Vagina (tissue), 2 donors: ENCODE results near the gene TMEM30B.

Experiments used
- POLR2AphosphoS5 ChIP-seq, 2 donors: sonication (generic); formaldehyde crosslinking; IDR thresholded peaks; one replicate each; pipeline ENCODE4 v1.9.0; 2017; ENCODE audit warnings: antibody characterized with exemption in 2 of 2, mild to moderate bottlenecking in 2 of 2, low read depth in 1 of 2; ENCODE audit not compliant: insufficient read depth in 1 of 2
- TF ChIP-seq, protein P1 (sequence below), 3 experiments: fragments of 450-650 bp in 2 of 3; fragments of 200-600 bp in 1 of 3; sonication (generic) in 1 of 3; IDR thresholded peaks; one replicate each; pipeline ENCODE4 v1.5.1; 2017 to 2019; ENCODE audit warnings: antibody characterized with exemption in 3 of 3, mild to moderate bottlenecking in 2 of 3, moderate library complexity in 2 of 3

GRCh38 chr14:61326847-61327246, 45.7 kb upstream of the TMEM30B start:
- TF ChIP-seq POLR2AphosphoS5 (IDR thresholded peaks at IDR 0.05; ENCODE audit: insufficient read depth in 1 of 2, low read depth in 1 of 2), result peak; percentile 60 to 86
- TF ChIP-seq, protein P1, sequence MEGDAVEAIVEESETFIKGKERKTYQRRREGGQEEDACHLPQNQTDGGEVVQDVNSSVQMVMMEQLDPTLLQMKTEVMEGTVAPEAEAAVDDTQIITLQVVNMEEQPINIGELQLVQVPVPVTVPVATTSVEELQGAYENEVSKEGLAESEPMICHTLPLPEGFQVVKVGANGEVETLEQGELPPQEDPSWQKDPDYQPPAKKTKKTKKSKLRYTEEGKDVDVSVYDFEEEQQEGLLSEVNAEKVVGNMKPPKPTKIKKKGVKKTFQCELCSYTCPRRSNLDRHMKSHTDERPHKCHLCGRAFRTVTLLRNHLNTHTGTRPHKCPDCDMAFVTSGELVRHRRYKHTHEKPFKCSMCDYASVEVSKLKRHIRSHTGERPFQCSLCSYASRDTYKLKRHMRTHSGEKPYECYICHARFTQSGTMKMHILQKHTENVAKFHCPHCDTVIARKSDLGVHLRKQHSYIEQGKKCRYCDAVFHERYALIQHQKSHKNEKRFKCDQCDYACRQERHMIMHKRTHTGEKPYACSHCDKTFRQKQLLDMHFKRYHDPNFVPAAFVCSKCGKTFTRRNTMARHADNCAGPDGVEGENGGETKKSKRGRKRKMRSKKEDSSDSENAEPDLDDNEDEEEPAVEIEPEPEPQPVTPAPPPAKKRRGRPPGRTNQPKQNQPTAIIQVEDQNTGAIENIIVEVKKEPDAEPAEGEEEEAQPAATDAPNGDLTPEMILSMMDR (IDR thresholded peaks at IDR 0.05), result no peak
